HG02610 (cell line): ENCODE measurements around the gene LENEP.

ENCODE experiments used
- ATAC-seq: cut with Tn5 transposase; IDR thresholded peaks from one replicate; pipeline ENCODE4 v1.9.1; 2021; ENCODE audit warnings: mild to moderate bottlenecking, moderate library complexity; ENCODE audit not compliant: unreplicated experiment

The LENEP gene

DNA sequence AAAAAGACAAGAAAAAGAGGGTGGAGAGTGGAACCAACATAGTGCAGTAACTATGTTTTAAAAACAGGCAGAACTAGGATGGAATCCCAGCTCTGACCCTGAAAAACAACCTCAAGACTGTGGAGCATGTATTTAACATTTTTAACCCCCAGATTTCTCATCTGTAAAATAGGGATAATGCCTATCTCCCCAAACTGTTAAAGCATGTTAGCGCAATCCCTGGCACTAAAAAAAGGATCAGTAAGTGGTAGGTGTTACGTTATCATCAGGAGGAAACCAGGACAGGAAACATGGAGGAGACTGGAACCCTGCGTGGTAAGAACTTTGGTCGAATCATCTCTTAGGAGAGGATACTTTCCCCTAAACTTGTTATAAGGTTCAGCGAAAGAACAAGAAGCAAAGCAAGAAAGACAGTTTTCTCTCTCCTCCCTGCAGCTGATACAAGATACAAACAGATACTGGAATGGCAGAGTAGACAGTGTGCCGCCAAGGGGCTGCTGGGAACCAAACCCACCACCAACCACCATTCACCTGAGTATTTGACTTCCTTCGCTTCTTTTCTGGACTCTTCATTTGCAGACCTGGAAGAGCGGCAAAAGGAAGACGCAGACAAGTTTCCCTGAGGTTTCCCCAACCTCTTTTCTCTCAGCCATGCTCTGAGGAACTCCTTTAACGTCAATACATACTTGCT is 32.8 kb upstream of the LENEP start:
- ATAC-seq = no peak

DNA sequence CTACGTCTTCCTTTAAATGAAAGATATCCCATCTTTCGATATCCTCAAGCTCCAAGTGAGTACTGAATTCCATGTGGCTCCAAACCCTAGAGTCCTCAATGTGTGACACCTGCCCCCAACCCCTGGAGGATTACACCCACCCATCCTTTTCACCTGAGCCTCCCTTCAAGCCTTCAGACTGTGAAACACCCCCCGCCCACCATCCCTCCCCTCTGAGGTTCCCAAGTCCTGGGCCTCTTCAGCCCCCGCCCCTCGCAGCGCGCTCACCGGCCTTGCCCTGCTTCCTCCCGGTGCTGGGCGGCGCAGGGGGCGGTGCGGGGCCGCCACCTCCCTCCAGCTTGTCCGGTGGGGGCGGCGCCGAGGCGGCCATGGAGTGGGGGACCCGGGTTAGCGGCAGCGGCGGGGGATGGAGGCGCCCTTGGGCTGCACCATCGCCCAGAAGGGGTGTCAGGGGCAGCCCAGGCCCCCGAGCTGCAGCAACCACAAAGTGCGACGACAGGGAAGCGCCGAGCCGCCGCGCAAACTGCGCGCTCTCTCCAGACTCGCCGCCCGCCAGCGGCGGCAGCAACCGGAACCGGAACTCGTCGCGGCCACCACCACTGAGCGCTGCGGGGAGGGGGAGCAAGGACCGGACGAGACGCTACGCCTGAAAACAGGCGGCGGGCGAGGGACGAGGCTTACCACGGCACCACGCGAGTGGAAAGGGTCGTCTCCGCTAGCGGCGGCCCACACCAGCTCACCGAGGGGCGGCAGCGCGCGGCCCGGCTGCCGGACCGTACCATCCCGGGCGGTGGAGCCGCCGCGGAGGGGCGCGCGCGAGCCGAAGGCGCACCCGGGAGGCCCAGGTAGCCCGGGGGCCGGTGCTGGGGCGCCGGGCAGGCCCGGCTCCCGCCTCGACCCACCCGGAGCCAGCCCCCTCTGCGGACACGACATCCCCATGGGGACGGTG is 31.9 kb upstream of the LENEP start, which contains the start of gene PYGO2:
Gene PYGO2, minus strand, starts transcription at position 576 of the 949 bp plus-strand sequence. Its CDS starts 206 bp downstream, at position 370.
- peak; percentile 67 for ATAC-seq

DNA sequence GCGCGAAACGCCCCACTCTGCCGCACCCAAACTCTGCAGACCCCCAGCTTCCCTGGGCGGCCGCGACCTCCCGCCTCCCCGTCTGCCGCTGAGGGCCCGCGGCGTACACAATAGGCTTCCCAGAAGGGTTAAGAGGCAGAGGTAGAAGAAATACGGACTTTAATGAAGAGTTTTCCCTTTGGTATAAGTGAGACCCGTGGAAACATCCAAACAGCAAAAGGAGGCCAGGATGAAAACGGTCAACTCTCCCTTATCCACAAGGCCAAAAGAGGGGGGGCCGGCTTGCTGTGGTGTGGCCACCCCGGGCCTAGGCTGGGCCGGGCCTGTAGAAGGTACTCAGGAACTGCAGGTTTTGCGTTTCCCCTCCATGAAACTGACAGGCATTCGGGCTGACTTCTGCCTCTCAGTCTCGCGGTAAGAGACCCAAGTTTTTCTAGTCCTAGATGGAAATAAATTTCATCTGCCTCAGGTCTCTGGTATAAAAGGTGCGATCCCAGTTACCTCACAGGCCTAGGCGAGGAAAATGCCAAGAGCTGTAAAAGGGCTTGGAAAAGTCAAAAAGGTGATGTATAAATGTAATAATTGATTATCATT is 31.1 kb upstream of the LENEP start:
- no peak for ATAC-seq

DNA sequence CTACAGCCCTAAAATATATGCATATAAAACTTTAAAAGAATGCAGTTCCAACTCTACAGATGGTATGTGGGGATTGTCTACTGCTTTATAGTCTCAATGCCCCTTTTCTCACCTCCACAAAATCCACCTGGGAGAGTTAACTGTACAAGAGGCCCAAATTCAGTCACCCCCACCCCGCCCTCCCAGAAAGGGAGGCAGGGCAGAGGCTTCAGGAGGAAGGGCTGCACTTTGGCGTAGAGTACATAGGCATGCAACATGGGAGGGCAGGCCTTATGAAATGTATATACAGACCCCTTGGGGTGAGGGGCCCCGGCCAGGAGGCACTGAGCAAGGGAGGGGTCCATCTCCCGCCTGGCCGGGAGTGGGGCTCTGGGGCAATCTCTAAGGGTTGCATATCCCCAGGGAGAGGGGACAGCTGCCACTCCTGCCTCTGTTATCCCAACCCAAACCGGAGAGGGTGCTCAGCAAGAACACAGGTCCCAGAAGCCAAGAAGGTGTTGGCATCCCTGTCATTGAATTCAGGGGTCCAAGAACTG is 30.5 kb upstream of the LENEP start:
- no peak for ATAC-seq

DNA sequence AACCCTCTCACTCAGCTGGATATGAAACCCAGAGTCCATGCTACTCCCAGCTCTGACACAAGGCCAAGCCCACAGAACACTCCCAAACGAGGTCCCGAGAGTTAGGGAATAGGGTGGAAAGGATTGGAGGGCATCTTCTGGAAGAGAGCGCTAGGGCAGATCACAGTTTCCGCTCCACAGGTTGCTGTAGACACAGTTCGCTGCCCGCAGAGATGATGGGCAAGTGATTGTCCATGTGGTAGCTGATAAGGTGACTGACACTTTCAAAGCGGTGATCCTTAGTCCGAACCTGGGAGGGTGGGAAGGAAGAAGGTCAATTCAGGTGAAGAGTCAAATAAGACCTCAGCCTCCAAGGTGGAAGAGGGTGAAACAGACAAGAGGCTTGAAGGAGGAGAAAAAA is 29.7 kb upstream of the LENEP start:
- ATAC-seq = no peak

DNA sequence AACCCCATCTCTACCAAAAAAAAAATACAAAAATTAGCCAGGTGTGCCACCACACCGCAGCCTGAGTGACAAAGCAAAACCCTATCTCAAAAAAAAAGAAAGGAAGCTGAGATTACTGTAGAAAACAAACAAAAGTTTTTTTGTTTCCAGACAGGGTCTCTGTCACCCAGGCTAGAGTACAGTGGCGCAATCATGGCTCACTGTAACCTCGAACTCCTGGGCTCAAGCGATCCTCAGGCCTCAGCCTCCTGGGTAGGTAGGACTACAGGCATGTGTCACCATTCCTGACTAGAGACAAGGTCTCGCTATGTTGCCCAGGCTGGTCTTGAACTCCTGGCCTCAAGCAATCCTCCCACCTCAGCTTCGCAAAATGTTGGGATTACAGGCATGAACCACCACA is 29.0 kb upstream of the LENEP start:
- ATAC-seq = no peak

DNA sequence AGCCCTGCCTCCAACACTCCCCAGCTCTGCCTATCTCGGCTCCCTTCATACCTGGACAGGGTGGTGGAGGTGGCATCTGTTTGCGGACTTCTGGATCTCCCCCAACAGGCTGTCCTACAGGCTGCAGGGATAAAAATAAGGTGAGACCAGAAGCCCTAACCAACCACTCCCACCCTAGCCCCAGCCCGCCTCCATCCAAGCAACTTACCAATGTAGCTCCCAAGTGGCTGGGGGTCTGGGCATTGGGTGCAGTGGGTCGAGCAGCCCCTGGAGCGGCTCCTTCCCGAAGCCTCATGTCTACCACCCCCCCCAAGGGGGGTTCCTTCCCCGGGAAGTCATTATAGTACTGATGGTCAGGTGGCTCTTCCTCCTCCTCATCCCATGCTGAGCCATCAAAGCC is 27.3 kb upstream of the LENEP start:
- ATAC-seq = no peak

DNA sequence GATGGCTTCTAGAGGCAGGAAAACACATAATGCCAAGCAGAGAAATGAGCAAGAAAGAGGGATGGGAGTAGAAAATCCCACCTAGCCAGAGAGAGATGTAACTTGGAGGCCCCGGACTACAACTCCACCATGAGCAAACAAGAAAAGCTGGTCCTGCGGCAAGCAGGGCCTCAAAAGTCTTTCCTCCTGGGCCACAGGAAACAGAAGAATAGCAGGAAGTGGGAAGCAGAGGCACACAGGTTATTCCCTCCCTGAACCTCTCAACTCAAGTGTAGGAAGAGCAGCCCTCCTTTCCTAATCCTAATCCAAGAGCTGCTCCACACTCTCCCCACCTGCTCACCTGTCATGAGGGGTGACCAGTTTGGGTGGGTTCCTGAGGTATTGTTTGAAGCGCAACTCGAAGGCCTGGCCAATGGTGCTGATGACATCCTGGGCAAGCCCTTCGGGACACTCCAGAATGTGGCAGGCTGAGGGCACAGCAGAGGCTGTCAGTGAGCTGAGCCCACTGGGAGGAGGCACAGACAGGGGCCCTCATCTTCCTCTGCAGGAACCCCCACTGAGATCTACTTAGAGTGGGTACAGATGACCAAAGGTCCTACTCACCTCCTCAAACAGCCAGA is 25.9 kb upstream of the LENEP start:
- ATAC-seq = no peak

DNA sequence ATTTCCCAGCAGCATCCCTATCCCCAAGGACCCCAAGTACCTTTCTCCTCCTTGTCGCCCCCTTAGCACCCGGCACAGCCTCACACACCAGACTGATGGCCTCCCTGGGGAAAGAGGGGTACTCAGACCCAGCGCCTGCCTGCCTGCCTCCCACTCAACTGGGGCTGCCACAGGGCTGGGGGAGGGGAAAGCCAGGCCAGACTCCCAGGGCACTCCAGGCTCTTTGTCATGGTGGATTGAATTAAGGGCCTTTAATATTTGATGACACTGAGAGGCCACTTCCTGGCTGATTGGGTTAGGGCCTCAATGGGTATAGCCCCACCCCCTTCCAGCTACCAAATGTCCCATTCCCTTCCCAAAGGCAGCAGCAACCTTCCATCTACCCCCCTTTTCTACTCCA is 24.7 kb upstream of the LENEP start:
- ATAC-seq = no peak

DNA sequence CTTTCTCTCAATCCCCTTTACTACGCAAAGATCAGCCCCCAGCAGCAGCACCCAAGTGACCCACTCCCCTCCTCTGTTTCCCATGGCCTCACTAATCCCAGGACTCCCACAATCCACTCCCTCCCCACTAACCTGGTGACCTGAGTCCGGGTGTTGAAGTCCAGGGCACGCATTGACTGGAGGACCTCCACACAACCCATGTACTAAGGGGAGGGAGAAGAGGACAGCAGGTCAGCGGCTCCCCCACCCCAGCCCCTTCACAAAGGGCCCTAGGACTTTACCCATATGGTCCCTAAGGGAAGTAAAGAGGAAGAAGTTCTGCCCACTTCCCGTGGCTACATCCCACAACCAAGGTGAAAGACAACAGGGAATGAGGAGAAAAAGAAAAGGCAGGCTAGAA is 24.1 kb upstream of the LENEP start:
- ATAC-seq = no peak

DNA sequence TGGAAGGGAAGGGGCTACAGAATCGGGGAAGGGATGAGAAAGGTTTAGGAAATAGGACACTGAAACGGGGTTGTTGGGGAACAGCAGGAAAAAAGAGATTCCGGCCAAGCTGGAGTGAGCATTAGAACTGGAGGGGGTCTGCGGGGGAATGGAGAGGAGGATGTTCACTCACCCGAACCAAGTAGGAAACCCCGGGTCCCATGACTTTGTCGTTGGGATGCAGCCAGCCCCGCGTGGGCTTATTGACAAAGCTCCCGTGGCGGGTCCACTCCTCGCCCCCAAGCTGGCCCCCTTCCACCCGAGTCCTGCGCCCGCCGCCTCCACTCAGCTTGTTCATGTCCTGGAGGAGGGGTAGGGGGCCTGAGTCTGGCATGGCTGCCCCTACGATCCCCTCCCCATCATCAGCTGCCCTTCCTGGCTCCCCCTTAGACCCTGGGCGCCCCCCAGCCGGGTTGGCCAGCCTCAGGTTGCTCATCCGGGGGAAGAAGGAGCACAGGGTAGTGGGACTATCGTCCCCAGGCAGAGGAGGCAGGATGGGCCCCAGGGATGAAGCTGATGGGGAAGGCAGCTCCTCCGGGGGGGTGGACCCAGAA is 23.4 kb upstream of the LENEP start:
- ATAC-seq = no peak

DNA sequence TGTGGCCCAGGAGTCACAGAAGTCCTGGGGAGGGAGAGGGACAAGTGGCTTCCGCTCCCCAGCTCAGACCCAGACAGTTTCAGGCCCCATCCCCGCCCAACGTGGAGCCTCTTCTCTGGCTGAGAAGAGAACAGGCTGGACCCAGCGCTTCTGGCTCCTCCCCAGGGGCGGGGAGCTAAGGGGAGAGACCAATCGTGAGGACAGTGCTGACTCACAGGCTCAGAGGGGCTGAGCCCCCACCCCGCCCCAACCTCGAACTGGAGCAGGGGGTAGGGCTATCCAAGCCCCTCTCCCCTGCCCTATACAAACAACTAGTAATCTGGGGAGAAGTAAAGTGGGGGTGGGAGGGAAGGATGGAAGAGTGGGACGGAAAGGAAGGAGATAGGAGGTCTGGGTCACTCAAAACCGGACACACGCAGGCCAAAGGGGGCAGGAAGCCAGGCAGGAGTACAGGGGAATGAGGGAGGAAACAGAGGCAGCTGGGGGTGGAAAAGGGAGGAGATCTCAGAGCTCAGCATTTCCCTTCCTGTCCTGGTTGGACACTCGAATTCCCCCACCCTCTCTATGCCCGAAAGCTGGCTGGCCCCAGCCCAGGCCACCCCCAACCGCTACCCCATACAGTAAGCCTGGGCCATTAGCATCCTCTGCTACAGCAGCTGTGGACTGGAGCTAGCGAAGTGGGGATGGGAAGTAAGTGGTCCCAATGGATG is 22.6 kb upstream of the LENEP start, which contains the start of gene SHC1:
Gene SHC1, minus strand, starts transcription at position 117 of the 710 bp plus-strand sequence. CDS start 221 bp downstream, outside the sequence.
- peak; percentile 32 for ATAC-seq

DNA sequence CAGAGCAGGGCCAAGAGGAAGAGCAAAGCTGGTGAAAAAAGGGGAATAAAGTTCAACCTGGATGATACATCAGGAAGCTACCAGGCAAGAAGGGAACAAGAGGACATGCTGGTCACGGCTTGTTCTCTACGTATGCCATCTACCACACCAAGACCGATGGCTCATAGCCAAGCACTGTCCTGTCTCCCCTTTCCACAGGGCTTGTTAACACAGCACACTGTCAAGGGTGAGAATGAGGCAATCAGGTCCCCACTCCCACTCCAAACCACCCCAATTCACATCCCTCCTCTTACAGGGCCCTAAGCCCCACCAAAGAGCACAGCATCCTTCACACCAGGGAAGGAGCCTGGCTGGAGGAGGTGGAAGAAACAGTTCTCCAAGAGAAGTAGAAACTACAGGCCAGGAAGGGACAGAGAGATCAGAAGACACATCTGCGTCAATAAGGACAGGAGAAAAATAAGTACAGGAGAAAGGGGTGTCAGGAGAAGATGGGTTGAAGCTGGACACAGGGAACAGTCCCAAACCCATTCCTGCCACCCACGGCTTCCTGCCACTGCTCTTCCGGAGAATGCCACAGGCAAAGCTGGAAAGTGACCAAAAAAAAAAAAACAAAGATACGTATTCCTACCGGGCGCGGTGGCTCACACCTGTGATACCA is 21.9 kb upstream of the LENEP start:
- no peak for ATAC-seq

DNA sequence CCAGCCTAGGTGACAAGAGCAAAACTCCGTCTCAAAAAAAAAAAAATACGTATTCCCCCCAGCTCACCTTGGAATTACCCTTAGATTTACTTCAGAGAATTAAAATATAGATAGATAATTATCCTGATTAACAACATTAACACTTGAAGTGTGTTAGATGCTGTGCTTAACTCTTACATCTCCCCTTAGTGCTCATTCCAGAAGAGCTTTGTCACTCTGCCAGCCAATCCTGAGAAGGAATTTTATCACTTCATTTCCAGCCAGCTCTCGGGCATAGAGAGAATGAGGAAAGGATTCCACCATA is 21.2 kb upstream of the LENEP start:
- no peak for ATAC-seq

DNA sequence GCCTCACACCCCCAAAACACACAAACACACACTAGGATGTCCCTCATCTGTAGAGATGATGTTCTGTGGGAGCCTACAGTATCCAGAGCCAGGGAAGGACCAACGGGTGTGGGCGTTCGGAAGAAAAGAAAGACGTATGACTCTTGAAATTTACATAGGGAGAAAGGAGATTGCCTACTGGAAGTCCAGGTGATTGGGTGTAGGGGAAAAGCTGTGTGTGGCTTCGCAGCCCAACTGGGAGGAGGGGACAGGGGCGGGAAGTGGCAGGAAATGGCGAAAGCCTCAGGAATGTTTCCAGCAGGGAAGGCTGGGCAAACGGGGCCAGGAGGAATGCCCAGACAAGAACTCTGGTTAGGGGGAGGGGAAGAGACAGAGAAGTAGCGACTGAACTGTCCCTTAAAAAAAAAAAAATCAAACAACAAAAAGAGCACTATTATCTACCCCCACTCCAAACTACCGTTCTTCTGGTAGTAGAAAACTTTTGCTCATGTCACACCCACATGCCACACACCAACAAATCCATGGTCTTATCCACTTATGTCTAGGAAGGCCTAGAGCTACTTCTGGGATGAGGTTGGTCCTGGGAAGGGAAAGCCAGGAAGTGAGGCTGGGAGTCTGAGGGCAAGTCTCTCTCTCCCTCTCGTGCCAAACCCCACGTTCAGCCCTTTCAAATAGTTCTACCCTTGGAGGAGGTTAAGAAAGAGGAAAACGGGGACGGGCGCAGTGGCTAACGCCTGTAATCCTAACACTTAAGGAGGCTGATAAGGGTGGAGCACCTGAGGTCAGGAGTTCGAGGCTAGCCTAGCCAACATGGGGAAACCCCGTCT is 20.7 kb upstream of the LENEP start:
- ATAC-seq = no peak

DNA sequence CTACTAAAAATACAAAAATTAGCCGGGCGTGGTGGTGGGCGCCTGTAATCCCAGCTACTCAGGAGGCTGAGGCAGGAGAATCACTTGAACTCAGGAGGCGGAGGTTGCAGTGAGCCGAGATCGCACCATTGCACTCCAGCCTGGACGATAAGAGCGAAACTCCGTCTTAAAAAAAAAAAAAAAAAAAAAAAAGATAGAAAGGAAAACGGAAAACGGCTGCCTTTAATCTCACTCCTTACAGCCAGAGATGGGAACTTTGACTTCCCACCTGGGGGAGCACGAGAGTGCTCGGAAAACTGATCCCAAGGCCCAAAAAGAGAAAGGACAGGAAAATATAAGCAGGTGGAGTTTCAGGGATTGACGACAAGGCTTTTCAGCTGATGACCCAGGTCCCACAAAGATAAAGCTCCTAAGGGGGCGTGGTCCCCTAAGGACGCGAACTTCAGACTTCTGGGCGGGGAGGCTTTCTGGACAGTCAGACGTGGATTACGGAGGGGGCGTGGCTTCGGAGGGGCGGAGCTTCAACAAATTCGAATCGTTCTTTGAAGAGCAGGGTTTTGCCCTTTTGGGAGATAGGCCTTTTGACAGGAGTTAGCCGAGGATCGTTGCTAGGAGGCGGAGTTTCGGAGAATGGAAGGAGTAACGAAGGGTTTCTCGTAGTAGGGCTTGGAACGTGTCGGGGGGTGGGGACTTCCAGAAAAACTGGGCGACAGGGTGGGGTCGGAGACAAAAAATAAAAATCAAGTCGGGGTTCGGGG is 19.9 kb upstream of the LENEP start:
- peak; percentile 9 for ATAC-seq

DNA sequence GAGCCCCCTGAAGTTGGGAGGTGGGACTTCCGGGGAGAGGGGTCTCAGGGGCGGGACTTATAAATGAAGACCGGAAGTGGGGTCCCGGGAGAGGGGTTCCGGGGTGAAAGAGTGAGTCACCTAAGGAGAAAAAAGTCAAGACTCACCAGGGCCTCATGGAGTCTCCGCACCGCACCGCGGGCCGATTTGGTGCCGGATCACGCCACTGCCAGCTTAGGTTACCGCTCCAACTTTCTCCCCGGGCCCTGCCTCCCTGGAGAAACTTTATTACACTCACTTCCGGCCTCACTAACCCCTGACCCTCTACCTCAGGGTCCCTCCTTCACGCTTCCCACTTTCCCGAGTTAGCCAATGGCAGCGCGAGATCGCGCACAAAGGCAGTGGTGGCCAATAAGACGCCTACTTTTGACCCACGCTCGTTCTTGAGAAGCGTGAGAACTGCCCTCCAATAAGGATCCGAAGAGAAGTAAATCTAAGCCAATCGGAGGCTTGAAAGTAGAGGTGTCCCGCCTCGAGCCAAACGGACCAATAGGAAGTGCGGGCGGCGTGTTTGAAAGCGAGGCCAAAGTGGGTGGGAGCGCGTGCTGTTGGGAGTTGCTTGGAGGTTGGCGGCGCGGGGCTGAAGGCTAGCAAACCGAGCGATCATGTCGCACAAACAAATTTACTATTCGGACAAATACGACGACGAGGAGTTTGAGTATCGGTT is 19.1 kb upstream of the LENEP start, which contains the start of gene CKS1B:
Gene CKS1B, plus strand, starts transcription at position 580 of the 706 bp plus-strand sequence. Its CDS starts 65 bp downstream, at position 645.
- ATAC-seq = peak; percentile 71
